ENCODE measurements around the gene CLSTN2.

DNA sequence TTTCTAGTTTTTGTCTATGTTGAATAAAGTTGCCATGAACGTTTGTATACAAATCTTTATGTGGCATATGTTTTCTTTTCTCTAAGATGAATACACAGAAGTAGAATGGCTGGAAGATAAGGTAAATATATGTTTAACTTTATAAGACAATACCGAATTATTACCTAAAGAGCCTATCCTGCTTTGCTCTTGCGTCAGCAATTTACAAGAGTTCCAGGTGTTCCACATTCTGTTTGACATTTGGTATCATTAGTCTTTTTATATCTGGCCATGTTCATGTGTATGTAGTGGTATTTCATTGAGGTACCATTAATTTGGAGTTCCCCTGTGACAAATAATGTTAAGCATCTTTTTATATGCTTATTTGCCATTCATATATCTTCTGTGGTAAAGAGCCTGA, 668.8 kb downstream of the CLSTN2 start:
- no peak for TF ChIP-seq EZH2 (IDR thresholded peaks at IDR 0.05; ENCODE audit: borderline replicate concordance, low read length)
- TF ChIP-seq, protein P1, sequence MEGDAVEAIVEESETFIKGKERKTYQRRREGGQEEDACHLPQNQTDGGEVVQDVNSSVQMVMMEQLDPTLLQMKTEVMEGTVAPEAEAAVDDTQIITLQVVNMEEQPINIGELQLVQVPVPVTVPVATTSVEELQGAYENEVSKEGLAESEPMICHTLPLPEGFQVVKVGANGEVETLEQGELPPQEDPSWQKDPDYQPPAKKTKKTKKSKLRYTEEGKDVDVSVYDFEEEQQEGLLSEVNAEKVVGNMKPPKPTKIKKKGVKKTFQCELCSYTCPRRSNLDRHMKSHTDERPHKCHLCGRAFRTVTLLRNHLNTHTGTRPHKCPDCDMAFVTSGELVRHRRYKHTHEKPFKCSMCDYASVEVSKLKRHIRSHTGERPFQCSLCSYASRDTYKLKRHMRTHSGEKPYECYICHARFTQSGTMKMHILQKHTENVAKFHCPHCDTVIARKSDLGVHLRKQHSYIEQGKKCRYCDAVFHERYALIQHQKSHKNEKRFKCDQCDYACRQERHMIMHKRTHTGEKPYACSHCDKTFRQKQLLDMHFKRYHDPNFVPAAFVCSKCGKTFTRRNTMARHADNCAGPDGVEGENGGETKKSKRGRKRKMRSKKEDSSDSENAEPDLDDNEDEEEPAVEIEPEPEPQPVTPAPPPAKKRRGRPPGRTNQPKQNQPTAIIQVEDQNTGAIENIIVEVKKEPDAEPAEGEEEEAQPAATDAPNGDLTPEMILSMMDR (conservative IDR thresholded peaks at IDR 0.05 in 1 of 2, IDR thresholded peaks at IDR 0.05 in 1 of 2; ENCODE audit: extremely low read depth in 1 of 2, insufficient read depth in 1 of 2, low read depth in 1 of 2, low read length in 2 of 2), result no peak
